ENCODE results near the gene TMA7B. TPM values are rescaled to one million over a fixed set of nuclear protein-coding genes. Genes with fewer than 3 reads are reported as not detected.

The TMA7B gene
- under 1 TPM in 1 of 4 donors, not detected in 3; 0.27 TPM for total RNA-seq

GRCh38 chr22:39959640-39960447, at the start of gene TMA7B:
TMA7B (plus strand) TSS chr22:39960397; CDS start chr22:39964375, 3,978 bp downstream.
- no peak for DNase-seq (ENCODE audit: low spot score in 2 of 2)
- TF ChIP-seq, protein P1, sequence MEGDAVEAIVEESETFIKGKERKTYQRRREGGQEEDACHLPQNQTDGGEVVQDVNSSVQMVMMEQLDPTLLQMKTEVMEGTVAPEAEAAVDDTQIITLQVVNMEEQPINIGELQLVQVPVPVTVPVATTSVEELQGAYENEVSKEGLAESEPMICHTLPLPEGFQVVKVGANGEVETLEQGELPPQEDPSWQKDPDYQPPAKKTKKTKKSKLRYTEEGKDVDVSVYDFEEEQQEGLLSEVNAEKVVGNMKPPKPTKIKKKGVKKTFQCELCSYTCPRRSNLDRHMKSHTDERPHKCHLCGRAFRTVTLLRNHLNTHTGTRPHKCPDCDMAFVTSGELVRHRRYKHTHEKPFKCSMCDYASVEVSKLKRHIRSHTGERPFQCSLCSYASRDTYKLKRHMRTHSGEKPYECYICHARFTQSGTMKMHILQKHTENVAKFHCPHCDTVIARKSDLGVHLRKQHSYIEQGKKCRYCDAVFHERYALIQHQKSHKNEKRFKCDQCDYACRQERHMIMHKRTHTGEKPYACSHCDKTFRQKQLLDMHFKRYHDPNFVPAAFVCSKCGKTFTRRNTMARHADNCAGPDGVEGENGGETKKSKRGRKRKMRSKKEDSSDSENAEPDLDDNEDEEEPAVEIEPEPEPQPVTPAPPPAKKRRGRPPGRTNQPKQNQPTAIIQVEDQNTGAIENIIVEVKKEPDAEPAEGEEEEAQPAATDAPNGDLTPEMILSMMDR (IDR thresholded peaks at IDR 0.05) = no peak
- TF ChIP-seq POLR2A (IDR thresholded peaks at IDR 0.05) = no peak
- WGBS, 2 donors = 41 to 50% methylated on average over 14 of the region's 14 CpGs
- intact Hi-C loops (cut with DNase I; ENCODE audit: low total_unique reads) = no loop called here
- H3K4me3 ChIP-seq (ENCODE audit: low read depth, poor library complexity, severe bottlenecking) = no peak within 1 kb of the TSS

GRCh38 chr22:39910876-39911613, 49.2 kb upstream of the TMA7B start:
- no peak overlapping the region for H3K4me3 ChIP-seq (ENCODE audit: low read depth, poor library complexity, severe bottlenecking)
- intact Hi-C loops (cut with DNase I; ENCODE audit: low total_unique reads) = no loop called here
- WGBS, 2 donors = 70 to 80% methylated on average over 9 of the region's 9 CpGs
- TF ChIP-seq, protein P1 (IDR thresholded peaks at IDR 0.05) = no peak
- TF ChIP-seq POLR2A (IDR thresholded peaks at IDR 0.05) = no peak
- no peak for DNase-seq (ENCODE audit: low spot score in 2 of 2)

GRCh38 chr22:39913321-39913720, 46.9 kb upstream of the TMA7B start:
- 83 to 85% methylated on average over 5 of the region's 5 CpGs for WGBS, 2 donors
- TF ChIP-seq, protein P1 (IDR thresholded peaks at IDR 0.05) = no peak
- no peak for TF ChIP-seq POLR2A (IDR thresholded peaks at IDR 0.05)
- intact Hi-C loops (cut with DNase I; ENCODE audit: low total_unique reads) = no loop called here
- DNase-seq (ENCODE audit: low spot score in 2 of 2) = no peak
- H3K4me3 ChIP-seq (ENCODE audit: low read depth, poor library complexity, severe bottlenecking) = no peak overlapping the region

DNA sequence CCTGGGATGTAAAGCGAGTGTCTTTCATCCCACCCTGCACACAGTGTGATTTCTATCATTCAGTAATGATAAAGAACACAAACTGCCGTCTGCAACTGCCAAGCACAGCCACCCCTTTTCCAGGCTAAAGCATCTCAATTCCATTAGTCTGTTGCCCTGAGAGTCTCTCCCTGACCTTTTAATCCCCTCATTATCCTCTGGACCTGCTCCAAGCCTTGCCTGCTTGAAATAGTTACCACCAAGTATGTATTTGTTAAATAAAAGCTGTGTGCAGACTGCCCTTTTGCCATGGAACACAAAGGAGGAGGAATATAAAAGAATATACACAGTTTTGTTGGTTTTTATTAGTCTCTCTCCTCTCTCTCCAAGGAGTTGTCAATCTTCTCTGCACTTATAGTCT, 46.3 kb upstream of the TMA7B start:
- TF ChIP-seq, protein P1 (IDR thresholded peaks at IDR 0.05) = no peak
- no peak for TF ChIP-seq POLR2A (IDR thresholded peaks at IDR 0.05)
- H3K4me3 ChIP-seq (ENCODE audit: low read depth, poor library complexity, severe bottlenecking) = no peak overlapping the region
- WGBS, 2 donors = 60 to 72% methylated on average over 2 of the region's 2 CpGs
- no peak for DNase-seq (ENCODE audit: low spot score in 2 of 2)
- intact Hi-C loops (cut with DNase I; ENCODE audit: low total_unique reads) = no loop called here

GRCh38 chr22:39914584-39914983, 45.6 kb upstream of the TMA7B start:
- TF ChIP-seq, protein P1 (IDR thresholded peaks at IDR 0.05) = no peak
- TF ChIP-seq POLR2A (IDR thresholded peaks at IDR 0.05) = no peak
- intact Hi-C loops (cut with DNase I; ENCODE audit: low total_unique reads) = no loop called here
- DNase-seq (ENCODE audit: low spot score in 2 of 2) = no peak
- WGBS, 2 donors = 89 to 94% methylated on average over 9 of the region's 9 CpGs
- H3K4me3 ChIP-seq (ENCODE audit: low read depth, poor library complexity, severe bottlenecking) = no peak overlapping the region
